DND-41 (cell line): ENCODE results near the gene CCDC148.

Experiments
- ATAC-seq: fragments of 200-7000 bp; cut with Tn5 transposase; 3 replicates; pipeline ENCODE4 v1.9.1; 2021; ENCODE audit warnings: low read depth; ENCODE audit not compliant: insufficient read depth
- DNase-seq: peaks from one replicate; pipeline ENCODE4 v3.0.0-alpha.2; 2020
- H2AFZ ChIP-seq: 2 replicates; pipeline ENCODE4 v1.6.0; 2012; ENCODE audit warnings: low read depth, low read length
- H3K27ac ChIP-seq: 2 replicates; pipeline ENCODE4 v1.5.1; 2012; ENCODE audit warnings: low read length, inconsistent platforms
- H3K27me3 ChIP-seq: fragments of 200-600 bp; sonication (generic); 2 replicates; pipeline ENCODE4 v1.6.0; 2012; ENCODE audit warnings: low read length, mild to moderate bottlenecking, inconsistent platforms; ENCODE audit not compliant: insufficient read depth, poor library complexity
- H3K36me3 ChIP-seq: 2 replicates; pipeline ENCODE4 v1.5.1; 2012; ENCODE audit warnings: low read length, inconsistent platforms; ENCODE audit not compliant: insufficient read depth
- H3K4me1 ChIP-seq: 2 replicates; pipeline ENCODE4 v1.5.1; 2012; ENCODE audit warnings: mild to moderate bottlenecking, low read length; ENCODE audit not compliant: insufficient read depth
- H3K4me2 ChIP-seq: 2 replicates; pipeline ENCODE4 v1.6.0; 2012; ENCODE audit warnings: mild to moderate bottlenecking, moderate library complexity, low read length, inconsistent platforms; ENCODE audit not compliant: insufficient read depth
- H3K4me3 ChIP-seq, 2 experiments: fragments of 200-600 bp in 1 of 2; shearing (Covaris generic) in 1 of 2; 2 replicates each; pipeline ENCODE4 v1.5.1; 2012 to 2016; ENCODE audit warnings: inconsistent platforms in 2 of 2, low read length in 2 of 2, mild to moderate bottlenecking in 2 of 2, low read depth in 1 of 2, moderate library complexity in 1 of 2
- H3K79me2 ChIP-seq: 2 replicates; pipeline ENCODE4 v1.6.0; 2012; ENCODE audit warnings: low read length, inconsistent platforms; ENCODE audit not compliant: insufficient read depth
- H3K9ac ChIP-seq: 2 replicates; pipeline ENCODE4 v1.6.0; 2012; ENCODE audit warnings: low read depth, mild to moderate bottlenecking, inconsistent platforms, low read length, moderate library complexity
- H3K9me3 ChIP-seq: 2 replicates; pipeline ENCODE4 v1.5.1; 2012; ENCODE audit warnings: low read length, moderate library complexity, mild to moderate bottlenecking, inconsistent platforms; ENCODE audit not compliant: insufficient read depth, severe bottlenecking
- H4K20me1 ChIP-seq: 2 replicates; pipeline ENCODE4 v1.6.0; 2012; ENCODE audit warnings: low read length; ENCODE audit not compliant: insufficient read depth
- CTCF ChIP-seq: IDR thresholded peaks from 2 replicates; pipeline ENCODE4 v1.5.1; 2012; ENCODE audit warnings: borderline replicate concordance, low read length, moderate library complexity, mild to moderate bottlenecking; ENCODE audit not compliant: poor library complexity, severe bottlenecking; ENCODE audit errors: extremely low read depth
- EZH2 ChIP-seq: IDR thresholded peaks from 3 replicates; pipeline ENCODE4 v1.6.1; 2012; ENCODE audit warnings: borderline replicate concordance, low read depth, mild to moderate bottlenecking, moderate library complexity, low read length, inconsistent platforms; ENCODE audit not compliant: severe bottlenecking

Gene CCDC148

DNA sequence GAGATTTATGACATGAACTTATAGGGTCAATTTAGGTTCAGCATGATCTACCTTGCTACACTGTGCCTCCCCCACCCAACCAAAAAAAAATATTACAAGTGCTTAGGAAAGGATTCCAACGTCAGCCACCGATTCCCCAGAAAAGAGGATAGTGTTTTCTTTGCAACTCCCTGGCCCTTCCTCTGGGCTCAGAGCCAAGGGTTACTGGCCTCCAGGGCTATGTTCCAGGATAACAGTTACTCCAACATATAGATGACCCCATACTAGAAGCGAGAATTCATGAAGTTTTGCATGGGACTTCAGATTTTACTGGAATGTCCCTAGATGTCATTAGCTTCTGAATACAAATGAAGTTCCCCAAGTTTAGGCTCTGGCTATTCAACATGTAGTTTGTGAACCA, 182.8 kb downstream of the CCDC148 start:
- TF ChIP-seq CTCF (no peak), EZH2 (no peak)
- Histone ChIP-seq H3K36me3 (no peaks in the 10 kb centered on the region), H2AFZ (no peak overlapping the region), H3K27ac (no peak overlapping the region), H3K4me2 (no peak overlapping the region), H3K9ac (no peak overlapping the region), H3K9me3 (no peaks in the 10 kb centered on the region), H4K20me1 (no peaks in the 10 kb centered on the region), H3K79me2 (no peaks in the 10 kb centered on the region), H3K27me3 (no peaks in the 10 kb centered on the region), H3K4me1 (no peaks in the 10 kb centered on the region), H3K4me3 (no peak overlapping the region)
- DNase-seq (no peak), ATAC-seq (no peak)

DNA sequence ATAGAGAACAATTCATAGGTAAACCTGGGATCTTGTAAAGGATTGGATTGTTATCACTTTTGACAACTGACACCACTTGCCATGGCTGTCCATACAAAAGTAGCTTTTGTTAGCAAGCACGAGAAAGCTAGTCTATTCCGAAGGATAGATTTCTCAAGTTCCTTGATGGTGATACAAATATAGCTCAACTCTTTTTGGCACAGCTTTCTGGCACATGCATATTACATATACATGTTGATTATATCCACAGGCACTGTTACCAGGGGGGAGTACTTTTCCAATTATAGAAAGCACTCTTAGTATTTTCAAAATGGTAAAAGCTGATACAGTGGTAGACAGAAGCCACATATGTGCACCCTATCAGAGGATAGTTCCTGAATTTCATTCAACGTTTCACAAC, 186.0 kb downstream of the CCDC148 start:
- Histone ChIP-seq H3K9me3 (no peaks in the 10 kb centered on the region), H3K27ac (no peak overlapping the region), H3K4me1 (no peaks in the 10 kb centered on the region), H2AFZ (no peak overlapping the region), H3K79me2 (no peaks in the 10 kb centered on the region), H3K4me2 (no peak overlapping the region), H3K9ac (no peak overlapping the region), H3K27me3 (no peaks in the 10 kb centered on the region), H3K36me3 (no peaks in the 10 kb centered on the region), H3K4me3 (no peak overlapping the region), H4K20me1 (no peaks in the 10 kb centered on the region)
- TF ChIP-seq CTCF (no peak), EZH2 (no peak)
- ATAC-seq (no peak), DNase-seq (no peak)

DNA sequence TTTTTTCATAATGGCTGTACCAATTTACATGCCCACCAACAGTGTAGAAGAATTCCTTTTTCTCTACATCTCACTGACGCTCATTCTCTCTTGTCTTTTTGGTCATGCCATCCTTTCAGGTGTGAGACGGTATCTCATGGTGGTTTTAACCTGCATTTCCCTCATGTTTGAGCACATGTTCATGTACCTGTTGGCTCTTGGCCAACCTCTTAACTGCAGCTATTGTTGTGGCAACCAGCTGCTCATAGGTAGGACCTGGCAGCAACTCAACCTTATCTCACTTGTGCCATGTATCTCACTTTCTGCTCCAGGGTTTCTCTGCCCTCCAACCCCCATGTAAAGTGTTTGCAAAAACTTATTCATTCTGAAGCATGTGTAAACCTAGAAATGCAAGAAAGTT, 187.4 kb downstream of the CCDC148 start:
- Histone ChIP-seq H3K9me3 (no peaks in the 10 kb centered on the region), H3K36me3 (no peaks in the 10 kb centered on the region), H3K27me3 (no peaks in the 10 kb centered on the region), H3K4me3 (no peak overlapping the region), H4K20me1 (no peaks in the 10 kb centered on the region), H2AFZ (no peak overlapping the region), H3K4me2 (no peak overlapping the region), H3K79me2 (no peaks in the 10 kb centered on the region), H3K27ac (no peak overlapping the region), H3K9ac (no peak overlapping the region), H3K4me1 (no peaks in the 10 kb centered on the region)
- DNase-seq (no peak), ATAC-seq (no peak)
- TF ChIP-seq CTCF, result no peak

DNA sequence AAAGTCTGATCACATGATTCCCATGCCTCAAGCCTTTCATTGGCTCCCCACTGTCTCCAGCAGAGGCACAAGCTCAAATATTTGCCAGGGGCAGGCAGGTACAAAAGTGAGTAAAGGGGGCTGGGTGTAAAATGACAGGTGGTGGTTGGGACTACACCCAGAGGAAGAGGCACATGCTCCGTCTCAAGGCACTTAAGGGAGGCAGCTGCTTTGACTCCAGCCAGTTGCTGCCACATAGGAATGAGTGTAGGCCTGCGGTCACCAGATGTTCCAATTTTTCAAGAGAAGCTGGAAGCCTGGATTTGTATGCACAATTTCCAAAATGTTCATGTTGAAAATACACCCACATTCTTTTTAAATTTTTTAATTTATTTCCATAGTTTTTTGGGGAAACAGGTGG, 190.4 kb downstream of the CCDC148 start:
- Histone ChIP-seq H3K27ac (no peak overlapping the region), H3K36me3 (no peaks in the 10 kb centered on the region), H3K79me2 (no peaks in the 10 kb centered on the region), H3K4me2 (no peak overlapping the region), H3K9me3 (no peaks in the 10 kb centered on the region), H4K20me1 (no peaks in the 10 kb centered on the region), H3K4me3 (no peak overlapping the region), H3K4me1 (no peaks in the 10 kb centered on the region), H2AFZ (no peak overlapping the region), H3K27me3 (no peaks in the 10 kb centered on the region), H3K9ac (no peak overlapping the region)
- DNase-seq (no peak), ATAC-seq (no peak)
- TF ChIP-seq EZH2, result no peak
- TF ChIP-seq CTCF, result no peak
